Endodermal cell (in vitro differentiated cells): Measurements from ENCODE around the gene DPP8. TPM values are rescaled to one million over a fixed set of nuclear protein-coding genes. Genes with fewer than 3 reads are reported as not detected.

Experiments used
- DNase-seq: peaks from one replicate; pipeline ENCODE4 v3.0.0-alpha.2; 2017
- H3K27ac ChIP-seq: 2 replicates; pipeline ENCODE4 v1.5.1; 2013; ENCODE audit warnings: mild to moderate bottlenecking, low read depth, low read length, moderate library complexity
- H3K27me3 ChIP-seq: 2 replicates; pipeline ENCODE4 v1.6.1; 2013; ENCODE audit warnings: mild to moderate bottlenecking, low read length, moderate library complexity; ENCODE audit not compliant: insufficient read depth, control insufficient read depth, poor library complexity, severe bottlenecking
- H3K36me3 ChIP-seq: 2 replicates; pipeline ENCODE4 v1.7.0; 2013; ENCODE audit warnings: mild to moderate bottlenecking, low read length, moderate library complexity; ENCODE audit not compliant: control insufficient read depth, insufficient read depth
- H3K4me1 ChIP-seq: one replicate; pipeline ENCODE4 v1.7.0; 2013; ENCODE audit warnings: low read length; ENCODE audit not compliant: control insufficient read depth, insufficient read depth
- H3K4me3 ChIP-seq: 2 replicates; pipeline ENCODE4 v1.5.1; 2013; ENCODE audit warnings: mild to moderate bottlenecking, low read length, moderate library complexity
- H3K9ac ChIP-seq: 2 replicates; pipeline ENCODE4 v1.6.1; 2013; ENCODE audit warnings: mild to moderate bottlenecking, low read length, moderate library complexity; ENCODE audit not compliant: poor library complexity, severe bottlenecking; ENCODE audit errors: extremely low read depth
- H3K9me3 ChIP-seq: 2 replicates; pipeline ENCODE4 v1.6.1; 2013; ENCODE audit warnings: mild to moderate bottlenecking, low read length, moderate library complexity; ENCODE audit not compliant: control insufficient read depth
- H3K27ac Mint-ChIP-seq: 2 replicates; pipeline ENCODE4 v1.8.0; 2020; ENCODE audit warnings: mixed read lengths
- H3K27me3 Mint-ChIP-seq: 2 replicates; pipeline ENCODE4 v1.8.0; 2021; ENCODE audit warnings: mild to moderate bottlenecking, mixed read lengths; ENCODE audit not compliant: insufficient read depth
- H3K36me3 Mint-ChIP-seq: 2 replicates; pipeline ENCODE4 v1.8.0; 2020; ENCODE audit warnings: low read depth, mixed read lengths
- H3K4me1 Mint-ChIP-seq: 2 replicates; pipeline ENCODE4 v1.8.0; 2020; ENCODE audit warnings: mixed read lengths
- H3K4me3 Mint-ChIP-seq: 2 replicates; pipeline ENCODE4 v1.8.0; 2020; ENCODE audit warnings: mild to moderate bottlenecking, moderate library complexity, mixed read lengths
- H3K9me3 Mint-ChIP-seq: 2 replicates; pipeline ENCODE4 v1.8.0; 2020; ENCODE audit warnings: mild to moderate bottlenecking, mixed read lengths
- WGBS, 2 experiments: methylation state at CpG; one replicate each; pipeline versions ENCODE4 v1.1.5 to v1.1.7; 2013; ENCODE audit warnings: missing lambda C conversion rate in 2 of 2, mixed read lengths in 1 of 2; ENCODE audit not compliant: insufficient coverage in 1 of 2, insufficient read length in 1 of 2; 5-methylcytosine and 5-hydroxymethylcytosine counted together
- total RNA-seq, 2 donors: library from RNA; stranded (reverse); fragmentation: NEBNext Ultra II Directional in 1 of 2; extraction: Animal tissue kit (Norgen Biotek cat#: 25700) in 1 of 2; gene quantifications; 2 replicates in 1 of 2; 3 replicates in 1 of 2; pipeline ENCODE4 v1.2.1, GENCODE V29; 2021
- TF ChIP-seq, protein P1 (sequence below): fragments of 200-600 bp; sonication (generic); conservative IDR thresholded peaks from 2 replicates; pipeline ENCODE4 v1.5.0; 2021; ENCODE audit warnings: antibody characterized with exemption, mild to moderate bottlenecking

DPP8 gene
- total RNA-seq, 2 donors from 2014 or later: 31.8 to 34.9 TPM

DNA sequence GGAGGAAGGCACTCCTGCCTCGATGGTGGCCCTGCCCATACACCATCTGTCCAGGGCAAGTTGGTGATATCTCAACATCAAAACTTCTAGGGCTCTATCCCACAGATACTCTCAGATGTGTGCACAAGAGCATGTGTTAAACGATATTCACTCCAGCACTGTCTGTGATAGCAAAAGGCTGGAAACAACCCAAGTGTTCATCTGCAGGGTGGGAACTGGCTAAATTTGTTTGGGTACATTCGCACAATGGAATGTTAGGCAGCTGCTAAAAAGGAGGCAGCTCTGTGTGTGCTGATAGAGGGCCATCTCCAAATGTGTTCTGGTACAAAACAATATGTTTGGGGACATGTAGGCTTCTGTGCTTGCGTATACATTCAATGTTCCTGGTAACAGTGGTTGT, 114.5 kb downstream of the DPP8 start:
- H3K27me3 ChIP-seq: no peaks in the 10 kb centered on the region
- peaks cover 20% of the 10 kb centered on the region for H3K36me3 ChIP-seq
- no peak overlapping the region for H3K27ac Mint-ChIP-seq
- no peak for DNase-seq
- no peaks in the 10 kb centered on the region for H3K9me3 ChIP-seq
- H3K4me3 ChIP-seq: no peak overlapping the region
- H3K4me1 Mint-ChIP-seq: peaks cover 16% of the 10 kb centered on the region
- peaks cover 11% of the 10 kb centered on the region for H3K4me1 ChIP-seq
- H3K27me3 Mint-ChIP-seq: peaks cover 14% of the 10 kb centered on the region
- H3K4me3 Mint-ChIP-seq: no peak overlapping the region
- no peaks in the 10 kb centered on the region for H3K9me3 Mint-ChIP-seq
- H3K27ac ChIP-seq: no peak overlapping the region
- 91 to 98% methylated on average over 3 to 4 of the region's 4 CpGs for WGBS, 2 experiments
- TF ChIP-seq, protein P1, sequence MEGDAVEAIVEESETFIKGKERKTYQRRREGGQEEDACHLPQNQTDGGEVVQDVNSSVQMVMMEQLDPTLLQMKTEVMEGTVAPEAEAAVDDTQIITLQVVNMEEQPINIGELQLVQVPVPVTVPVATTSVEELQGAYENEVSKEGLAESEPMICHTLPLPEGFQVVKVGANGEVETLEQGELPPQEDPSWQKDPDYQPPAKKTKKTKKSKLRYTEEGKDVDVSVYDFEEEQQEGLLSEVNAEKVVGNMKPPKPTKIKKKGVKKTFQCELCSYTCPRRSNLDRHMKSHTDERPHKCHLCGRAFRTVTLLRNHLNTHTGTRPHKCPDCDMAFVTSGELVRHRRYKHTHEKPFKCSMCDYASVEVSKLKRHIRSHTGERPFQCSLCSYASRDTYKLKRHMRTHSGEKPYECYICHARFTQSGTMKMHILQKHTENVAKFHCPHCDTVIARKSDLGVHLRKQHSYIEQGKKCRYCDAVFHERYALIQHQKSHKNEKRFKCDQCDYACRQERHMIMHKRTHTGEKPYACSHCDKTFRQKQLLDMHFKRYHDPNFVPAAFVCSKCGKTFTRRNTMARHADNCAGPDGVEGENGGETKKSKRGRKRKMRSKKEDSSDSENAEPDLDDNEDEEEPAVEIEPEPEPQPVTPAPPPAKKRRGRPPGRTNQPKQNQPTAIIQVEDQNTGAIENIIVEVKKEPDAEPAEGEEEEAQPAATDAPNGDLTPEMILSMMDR: no peak
- H3K36me3 Mint-ChIP-seq: peaks cover 17% of the 10 kb centered on the region
- no peak overlapping the region for H3K9ac ChIP-seq

GRCh38 chr15:65401611-65402240, 115.8 kb downstream of the DPP8 start:
- no peak overlapping the region for H3K27ac Mint-ChIP-seq
- H3K4me1 Mint-ChIP-seq: peaks cover 19% of the 10 kb centered on the region
- H3K9ac ChIP-seq: no peak overlapping the region
- H3K27ac ChIP-seq: no peak overlapping the region
- no peak overlapping the region for H3K4me3 ChIP-seq
- H3K9me3 Mint-ChIP-seq: no peaks in the 10 kb centered on the region
- H3K4me1 ChIP-seq: peaks cover 11% of the 10 kb centered on the region
- TF ChIP-seq, protein P1: no peak
- DNase-seq: no peak
- peaks cover 26% of the 10 kb centered on the region for H3K27me3 Mint-ChIP-seq
- 85 to 90% methylated on average over 2 to 8 of the region's 8 CpGs for WGBS, 2 experiments
- H3K27me3 ChIP-seq: no peaks in the 10 kb centered on the region
- H3K36me3 ChIP-seq: peaks cover 29% of the 10 kb centered on the region
- peaks cover 18% of the 10 kb centered on the region for H3K36me3 Mint-ChIP-seq
- no peak overlapping the region for H3K4me3 Mint-ChIP-seq
- H3K9me3 ChIP-seq: no peaks in the 10 kb centered on the region

- Mint-ChIP-seq H3K9me3 (no peaks in the 10 kb centered on the region), H3K36me3 (peaks cover 14% of the 10 kb centered on the region), H3K4me1 (peaks cover 25% of the 10 kb centered on the region), H3K27ac (peak overlapping the region; percentile 93), H3K4me3 (no peak overlapping the region), H3K27me3 (peaks cover 34% of the 10 kb centered on the region)
- Histone ChIP-seq H3K4me3 (no peak overlapping the region), H3K9ac (peak overlapping the region; percentile 11), H3K4me1 (peaks cover 11% of the 10 kb centered on the region), H3K27ac (peak overlapping the region; percentile 64), H3K36me3 (peaks cover 25% of the 10 kb centered on the region), H3K9me3 (no peaks in the 10 kb centered on the region), H3K27me3 (no peaks in the 10 kb centered on the region)
- 29 to 31% methylated on average over 11 of the region's 11 CpGs for WGBS, 2 experiments
- TF ChIP-seq, protein P1: peak; percentile 80
- DNase-seq: peak; percentile 97
Observed at GRCh38 chr15:65400760-65401610, 116.5 kb downstream of the DPP8 start.
